ENCODE results near the gene BTBD8.
A peak's percentile ranks its signal among the peaks of the same experiment; 100 is the strongest.

BTBD8 gene

GRCh38 chr1:92080128-92080985 lies at the start of gene BTBD8:
TSS of gene BTBD8 (plus strand) at chr1:92080345. CDS start at chr1:92080572, 227 bp downstream.
- H3K9ac ChIP-seq (ENCODE audit: low read length), result peak within 1 kb of the TSS; percentile 93
- peak; percentile 83 for DNase-seq (ENCODE audit: low read depth)
- no peaks in the 10 kb centered on the region for H3K4me1 ChIP-seq (ENCODE audit: control insufficient read depth, insufficient read depth, low read length)
- H3K4me3 ChIP-seq (ENCODE audit: low read length), result peak within 1 kb of the TSS; percentile 99
- no peaks in the 10 kb centered on the region for H3K36me3 ChIP-seq (ENCODE audit: control insufficient read depth, insufficient read depth, low read length, severe bottlenecking)
- peaks cover 13% of the 10 kb centered on the region for H3K9me3 ChIP-seq (ENCODE audit: control insufficient read depth, low read length)
- H3K27me3 ChIP-seq (replicated peaks; ENCODE audit: control insufficient read depth, insufficient read depth, low read length), result no peaks in the 10 kb centered on the region

GRCh38 chr1:92030656-92031107 lies 49.5 kb upstream of the BTBD8 start:
- Histone ChIP-seq H3K36me3 (ENCODE audit: control insufficient read depth, insufficient read depth, low read length, severe bottlenecking) (no peaks in the 10 kb centered on the region), H3K9ac (ENCODE audit: low read length) (no peak overlapping the region), H3K4me3 (ENCODE audit: low read length) (no peak overlapping the region), H3K9me3 (ENCODE audit: control insufficient read depth, low read length) (no peaks in the 10 kb centered on the region), H3K27me3 (replicated peaks; ENCODE audit: control insufficient read depth, insufficient read depth, low read length) (peaks cover 9% of the 10 kb centered on the region), H3K4me1 (ENCODE audit: control insufficient read depth, insufficient read depth, low read length) (peaks cover 4% of the 10 kb centered on the region)
- DNase-seq (ENCODE audit: low read depth), result peak; percentile 24

- H3K9ac ChIP-seq (ENCODE audit: low read length), result no peak overlapping the region
- H3K36me3 ChIP-seq (ENCODE audit: control insufficient read depth, insufficient read depth, low read length, severe bottlenecking), result no peaks in the 10 kb centered on the region
- peak; percentile 18 for DNase-seq (ENCODE audit: low read depth)
- no peaks in the 10 kb centered on the region for H3K9me3 ChIP-seq (ENCODE audit: control insufficient read depth, low read length)
- H3K27me3 ChIP-seq (replicated peaks; ENCODE audit: control insufficient read depth, insufficient read depth, low read length), result peaks cover 9% of the 10 kb centered on the region
- no peak overlapping the region for H3K4me3 ChIP-seq (ENCODE audit: low read length)
- peaks cover 4% of the 10 kb centered on the region for H3K4me1 ChIP-seq (ENCODE audit: control insufficient read depth, insufficient read depth, low read length)
Measured at GRCh38 chr1:92031281-92032110, 48.6 kb upstream of the BTBD8 start.

GRCh38 chr1:92037400-92037799 lies 42.7 kb upstream of the BTBD8 start:
- Histone ChIP-seq H3K36me3 (ENCODE audit: control insufficient read depth, insufficient read depth, low read length, severe bottlenecking) (no peaks in the 10 kb centered on the region), H3K9ac (ENCODE audit: low read length) (no peak overlapping the region), H3K4me3 (ENCODE audit: low read length) (no peak overlapping the region), H3K9me3 (ENCODE audit: control insufficient read depth, low read length) (no peaks in the 10 kb centered on the region), H3K27me3 (replicated peaks; ENCODE audit: control insufficient read depth, insufficient read depth, low read length) (no peaks in the 10 kb centered on the region), H3K4me1 (ENCODE audit: control insufficient read depth, insufficient read depth, low read length) (peaks cover 7% of the 10 kb centered on the region)
- DNase-seq (ENCODE audit: low read depth), result no peak

- no peaks in the 10 kb centered on the region for H3K36me3 ChIP-seq (ENCODE audit: control insufficient read depth, insufficient read depth, low read length, severe bottlenecking)
- no peaks in the 10 kb centered on the region for H3K27me3 ChIP-seq (replicated peaks; ENCODE audit: control insufficient read depth, insufficient read depth, low read length)
- peaks cover 7% of the 10 kb centered on the region for H3K4me1 ChIP-seq (ENCODE audit: control insufficient read depth, insufficient read depth, low read length)
- DNase-seq (ENCODE audit: low read depth), result peak; percentile 41
- H3K4me3 ChIP-seq (ENCODE audit: low read length), result no peak overlapping the region
- no peak overlapping the region for H3K9ac ChIP-seq (ENCODE audit: low read length)
- H3K9me3 ChIP-seq (ENCODE audit: control insufficient read depth, low read length), result no peaks in the 10 kb centered on the region
Measured at GRCh38 chr1:92038695-92039346, 41.3 kb upstream of the BTBD8 start.

GRCh38 chr1:92040971-92041370 lies 39.2 kb upstream of the BTBD8 start:
- no peak for DNase-seq (ENCODE audit: low read depth)
- Histone ChIP-seq H3K27me3 (replicated peaks; ENCODE audit: control insufficient read depth, insufficient read depth, low read length) (no peaks in the 10 kb centered on the region), H3K9me3 (ENCODE audit: control insufficient read depth, low read length) (no peaks in the 10 kb centered on the region), H3K36me3 (ENCODE audit: control insufficient read depth, insufficient read depth, low read length, severe bottlenecking) (no peaks in the 10 kb centered on the region), H3K4me3 (ENCODE audit: low read length) (no peak overlapping the region), H3K9ac (ENCODE audit: low read length) (no peak overlapping the region), H3K4me1 (ENCODE audit: control insufficient read depth, insufficient read depth, low read length) (peaks cover 7% of the 10 kb centered on the region)

- no peak for DNase-seq (ENCODE audit: low read depth)
- H3K27me3 ChIP-seq (replicated peaks; ENCODE audit: control insufficient read depth, insufficient read depth, low read length), result no peaks in the 10 kb centered on the region
- no peak overlapping the region for H3K9ac ChIP-seq (ENCODE audit: low read length)
- H3K4me1 ChIP-seq (ENCODE audit: control insufficient read depth, insufficient read depth, low read length), result peaks cover 5% of the 10 kb centered on the region
- no peaks in the 10 kb centered on the region for H3K36me3 ChIP-seq (ENCODE audit: control insufficient read depth, insufficient read depth, low read length, severe bottlenecking)
- H3K9me3 ChIP-seq (ENCODE audit: control insufficient read depth, low read length), result no peaks in the 10 kb centered on the region
- no peak overlapping the region for H3K4me3 ChIP-seq (ENCODE audit: low read length)
Measured at GRCh38 chr1:92043621-92044020, 36.5 kb upstream of the BTBD8 start.

- no peaks in the 10 kb centered on the region for H3K4me1 ChIP-seq (ENCODE audit: control insufficient read depth, insufficient read depth, low read length)
- no peaks in the 10 kb centered on the region for H3K36me3 ChIP-seq (ENCODE audit: control insufficient read depth, insufficient read depth, low read length, severe bottlenecking)
- no peak for DNase-seq (ENCODE audit: low read depth)
- H3K4me3 ChIP-seq (ENCODE audit: low read length), result no peak overlapping the region
- no peaks in the 10 kb centered on the region for H3K9me3 ChIP-seq (ENCODE audit: control insufficient read depth, low read length)
- H3K27me3 ChIP-seq (replicated peaks; ENCODE audit: control insufficient read depth, insufficient read depth, low read length), result no peaks in the 10 kb centered on the region
- no peak overlapping the region for H3K9ac ChIP-seq (ENCODE audit: low read length)
Measured at GRCh38 chr1:92045766-92046495, 34.2 kb upstream of the BTBD8 start.

- no peaks in the 10 kb centered on the region for H3K36me3 ChIP-seq (ENCODE audit: control insufficient read depth, insufficient read depth, low read length, severe bottlenecking)
Measured at GRCh38 chr1:92051948-92052347, 28.2 kb upstream of the BTBD8 start.

GRCh38 chr1:92065042-92065441 lies 15.1 kb upstream of the BTBD8 start:
- Histone ChIP-seq H3K4me3 (ENCODE audit: low read length) (no peak overlapping the region), H3K9ac (ENCODE audit: low read length) (no peak overlapping the region), H3K27me3 (replicated peaks; ENCODE audit: control insufficient read depth, insufficient read depth, low read length) (no peaks in the 10 kb centered on the region), H3K9me3 (ENCODE audit: control insufficient read depth, low read length) (no peaks in the 10 kb centered on the region), H3K36me3 (ENCODE audit: control insufficient read depth, insufficient read depth, low read length, severe bottlenecking) (no peaks in the 10 kb centered on the region), H3K4me1 (ENCODE audit: control insufficient read depth, insufficient read depth, low read length) (no peaks in the 10 kb centered on the region)
- DNase-seq (ENCODE audit: low read depth), result no peak

More at GRCh38 chr1:92051948-92052347, 28.2 kb upstream of the BTBD8 start:
- H3K9ac ChIP-seq (ENCODE audit: low read length), result no peak overlapping the region
- H3K27me3 ChIP-seq (replicated peaks; ENCODE audit: control insufficient read depth, insufficient read depth, low read length), result no peaks in the 10 kb centered on the region
- no peak for DNase-seq (ENCODE audit: low read depth)
- H3K9me3 ChIP-seq (ENCODE audit: control insufficient read depth, low read length), result no peaks in the 10 kb centered on the region
- no peaks in the 10 kb centered on the region for H3K4me1 ChIP-seq (ENCODE audit: control insufficient read depth, insufficient read depth, low read length)
- H3K4me3 ChIP-seq (ENCODE audit: low read length), result no peak overlapping the region

Measured in adipocyte (in vitro differentiated cells).